Activated gamma-delta T cell treated with Interleukin-2 at 50 U/mL for 16 hours (primary cell): ENCODE results near the gene VPS45.

Experiments used
- DNase-seq: peaks from one replicate; pipeline ENCODE4 v3.0.0-alpha.2; 2020

VPS45 gene

DNA sequence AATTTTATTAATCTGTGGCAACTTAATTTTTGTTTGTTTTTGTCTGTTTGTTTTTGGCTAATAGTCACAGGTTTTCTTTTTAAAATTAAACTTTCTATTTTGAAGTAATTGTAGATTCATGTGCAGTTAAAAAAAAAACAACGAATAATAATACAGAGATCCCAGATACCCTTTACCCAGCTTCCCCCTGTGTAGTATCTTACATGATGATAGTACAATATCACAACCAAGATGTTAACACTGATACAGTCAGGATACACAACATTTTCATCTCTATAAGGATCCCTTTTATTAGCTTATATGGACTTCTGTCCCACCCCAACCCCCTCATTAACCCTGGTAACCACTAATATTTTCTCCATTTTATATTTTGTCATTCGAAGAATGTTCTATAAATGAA is 5.9 kb downstream of the VPS45 start:
- no peak for DNase-seq

DNA sequence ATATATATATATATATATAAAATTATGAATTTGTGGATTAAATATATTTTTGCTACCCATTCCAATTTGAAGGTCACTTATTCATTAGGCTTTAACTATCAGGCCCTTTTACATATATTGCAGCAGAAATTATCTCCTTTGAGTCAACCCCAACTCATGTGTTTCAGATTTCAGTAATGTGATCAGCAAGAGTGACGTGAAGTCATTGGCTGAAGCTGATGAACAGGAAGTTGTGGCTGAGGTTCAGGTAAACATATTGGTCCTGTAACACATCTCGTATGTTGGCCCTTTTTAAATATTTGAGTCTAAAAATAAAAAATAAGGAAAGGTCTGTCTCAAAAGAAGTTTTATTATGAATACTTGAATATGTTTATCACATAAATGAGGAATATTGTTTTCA is 8.5 kb downstream of the VPS45 start:
- DNase-seq = no peak

DNA sequence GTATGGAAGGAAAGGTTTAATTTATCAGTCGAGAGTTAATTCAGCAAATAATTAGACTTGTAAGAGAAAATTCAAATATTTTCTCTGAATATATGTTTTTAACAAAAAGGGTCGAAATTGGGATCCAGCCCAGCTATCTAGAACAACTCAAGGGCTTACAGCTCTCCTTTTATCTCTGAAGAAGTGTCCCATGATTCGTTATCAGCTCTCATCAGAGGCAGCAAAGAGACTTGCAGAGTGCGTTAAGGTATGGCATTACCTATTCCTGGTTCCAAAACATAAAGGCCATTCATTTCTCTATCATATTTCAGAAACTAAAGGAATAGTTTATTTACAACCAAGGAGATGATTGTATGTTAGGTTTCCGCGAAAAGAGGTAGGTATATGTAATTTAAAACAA is 9.4 kb downstream of the VPS45 start:
- no peak for DNase-seq

DNA sequence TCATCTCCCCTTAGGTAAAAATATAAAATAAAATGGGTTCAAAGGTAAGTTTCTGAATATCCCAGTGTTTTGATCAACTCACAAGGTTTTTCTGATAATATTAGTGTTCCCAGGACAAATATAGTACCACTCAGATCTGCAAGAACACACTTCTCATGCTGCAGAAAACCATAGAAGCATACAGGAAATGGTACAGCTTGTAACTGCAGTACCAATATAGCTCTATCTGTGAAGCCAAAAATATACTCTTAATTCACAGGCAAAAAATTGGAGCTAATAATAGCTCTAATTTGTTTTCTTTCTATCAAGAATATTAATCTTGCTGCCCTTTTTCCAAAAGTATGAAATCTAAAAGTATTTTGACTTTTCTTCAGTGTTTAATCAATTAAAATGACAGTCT is 13.2 kb downstream of the VPS45 start:
- DNase-seq = no peak

DNA sequence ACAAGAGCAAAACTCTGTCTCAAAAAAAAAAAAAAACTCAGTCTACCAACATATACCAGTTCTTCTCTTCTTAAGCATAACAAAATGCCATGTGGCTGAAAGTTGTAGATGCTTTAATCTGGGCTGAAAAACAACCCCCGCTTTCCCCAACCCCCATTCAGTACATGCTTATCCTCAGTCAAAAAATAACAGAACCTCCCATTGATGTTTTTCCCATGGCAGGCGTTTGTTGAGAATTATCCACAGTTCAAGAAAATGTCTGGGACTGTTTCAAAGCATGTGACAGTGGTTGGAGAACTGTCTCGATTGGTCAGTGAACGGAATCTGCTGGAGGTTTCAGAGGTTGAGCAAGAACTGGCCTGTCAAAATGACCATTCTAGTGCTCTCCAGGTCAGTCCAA is 14.9 kb downstream of the VPS45 start:
- DNase-seq = no peak

DNA sequence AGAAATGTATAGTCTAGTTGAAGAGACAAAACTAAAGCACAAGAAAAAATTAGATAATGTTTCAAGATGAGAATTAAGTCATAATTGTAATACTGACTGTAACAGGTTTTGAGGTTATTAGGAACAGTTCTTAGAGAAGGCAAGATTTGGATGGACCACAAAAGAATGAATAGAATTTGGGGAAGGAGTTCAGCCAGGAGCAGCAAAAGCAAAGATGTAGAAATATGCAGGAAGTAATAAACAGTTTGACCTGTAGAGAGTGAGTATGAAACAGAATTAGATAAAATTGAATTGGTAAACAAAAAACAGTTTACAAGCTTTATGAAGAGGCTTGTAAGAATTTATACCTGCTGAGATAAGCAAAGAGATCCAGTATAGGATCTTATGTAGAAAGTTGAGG is 16.3 kb downstream of the VPS45 start:
- DNase-seq = no peak

DNA sequence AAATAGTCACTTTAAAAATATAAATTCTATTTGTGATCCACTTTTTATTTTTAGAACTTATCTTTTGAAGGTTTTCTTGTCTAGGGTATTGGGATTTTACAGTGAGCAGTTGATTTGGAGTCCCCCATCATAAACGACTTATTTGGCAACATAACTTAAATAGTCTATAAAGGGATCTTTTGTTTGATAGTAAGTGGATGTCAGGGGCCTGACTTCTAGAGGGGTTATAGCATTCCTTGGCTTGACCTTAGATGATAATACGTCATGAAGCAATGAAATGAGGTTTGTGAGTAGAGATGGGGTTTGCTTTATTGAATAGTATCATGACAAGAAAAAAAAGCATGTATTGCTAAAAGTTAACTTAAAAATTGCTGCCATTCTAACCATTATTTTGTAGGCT is 17.8 kb downstream of the VPS45 start:
- DNase-seq = no peak

DNA sequence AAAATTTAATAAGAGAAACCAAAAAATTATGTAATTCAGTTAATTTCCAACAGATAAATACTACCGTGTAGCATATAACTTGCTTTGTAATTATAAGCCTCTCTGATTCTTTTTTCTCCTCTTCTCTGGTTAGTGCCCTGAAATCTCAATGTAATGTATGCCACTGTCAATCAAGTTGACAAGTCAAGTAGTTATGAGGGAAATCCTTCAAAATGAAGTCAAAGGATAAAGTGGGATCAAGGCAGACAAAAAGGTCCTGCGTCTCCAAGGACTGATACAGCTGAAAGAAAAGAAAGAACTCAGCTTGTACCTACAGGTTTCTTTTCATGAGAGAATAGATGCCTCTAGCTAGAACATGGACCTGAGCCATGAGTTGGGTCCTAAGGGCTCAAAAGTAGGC is 19.8 kb downstream of the VPS45 start:
- no peak for DNase-seq

DNA sequence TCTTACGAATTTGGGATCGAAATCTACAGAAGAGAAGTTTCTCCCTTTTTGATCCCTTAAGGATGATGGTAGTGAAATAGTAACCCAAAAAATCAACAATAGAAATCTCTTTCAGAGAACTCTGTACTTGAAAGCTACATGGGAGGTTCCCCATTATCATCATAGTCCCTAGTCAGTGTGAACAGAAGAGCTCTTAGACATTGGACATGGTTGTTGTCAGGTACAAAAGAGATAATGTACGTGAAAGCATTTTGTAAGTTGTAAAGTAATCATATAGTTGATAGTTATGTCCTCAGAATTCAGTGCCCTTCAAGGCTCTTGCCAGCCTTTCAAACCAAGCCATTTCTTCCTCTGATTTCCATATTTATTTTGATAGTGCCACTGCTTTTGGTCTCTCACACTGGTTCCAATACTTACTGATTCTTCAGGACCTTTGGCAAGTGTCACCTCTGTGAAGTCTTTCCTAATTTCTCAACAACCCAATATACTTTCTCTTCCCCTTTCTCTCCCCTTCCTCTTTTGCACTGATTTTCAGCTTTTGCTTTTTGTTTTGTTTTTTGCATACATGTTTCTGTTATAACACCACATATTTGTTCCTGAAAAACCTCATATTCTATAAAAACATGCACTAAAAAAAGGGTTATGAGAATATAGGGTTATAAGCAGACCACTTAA is 22.4 kb downstream of the VPS45 start:
- DNase-seq = no peak

DNA sequence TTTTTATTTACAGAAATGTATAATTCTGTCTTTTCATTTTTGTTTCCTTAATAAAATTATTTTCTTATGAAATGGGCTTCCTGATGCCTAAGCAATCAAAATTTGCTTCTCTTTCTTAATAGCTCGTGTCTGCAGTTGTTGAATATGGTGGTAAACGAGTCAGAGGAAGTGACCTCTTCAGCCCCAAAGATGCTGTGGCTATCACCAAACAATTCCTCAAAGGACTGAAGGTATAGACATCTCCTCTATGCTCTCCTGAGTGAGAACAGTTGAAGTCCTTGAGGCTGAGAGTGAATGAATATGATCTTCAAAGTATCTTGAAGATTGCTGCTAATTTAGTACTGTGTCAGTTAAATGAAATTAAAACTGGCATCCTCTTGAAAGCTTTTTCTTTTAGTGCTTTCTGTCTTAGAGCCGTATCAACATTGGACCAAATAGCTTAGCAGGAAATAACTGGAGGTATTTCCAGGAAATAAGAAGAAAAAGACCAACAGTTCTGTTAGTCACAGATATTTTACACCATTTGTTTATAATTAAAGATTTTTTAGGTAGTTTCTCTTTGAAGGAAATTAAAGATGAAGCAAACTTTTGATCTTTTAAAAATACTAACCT is 24.7 kb downstream of the VPS45 start:
- no peak for DNase-seq

DNA sequence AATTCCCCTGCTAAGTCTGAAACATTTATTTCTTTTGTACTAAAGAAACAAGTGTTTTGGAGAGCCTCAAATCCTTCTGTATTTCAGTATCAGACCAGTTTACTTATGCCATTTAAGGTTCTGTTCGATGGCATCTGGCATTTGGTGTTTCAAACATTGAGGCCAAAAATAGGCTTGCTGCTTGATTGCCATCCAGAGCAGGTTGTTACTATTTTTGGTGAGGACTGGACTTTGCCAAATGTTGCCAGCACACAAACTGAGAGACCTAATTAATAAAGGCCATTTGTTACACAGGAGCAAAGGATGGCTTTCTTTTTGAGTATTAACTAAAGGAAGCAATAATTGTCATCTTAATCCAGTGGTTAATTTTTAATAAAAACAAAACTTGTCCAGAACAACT is 26.2 kb downstream of the VPS45 start:
- DNase-seq = no peak

DNA sequence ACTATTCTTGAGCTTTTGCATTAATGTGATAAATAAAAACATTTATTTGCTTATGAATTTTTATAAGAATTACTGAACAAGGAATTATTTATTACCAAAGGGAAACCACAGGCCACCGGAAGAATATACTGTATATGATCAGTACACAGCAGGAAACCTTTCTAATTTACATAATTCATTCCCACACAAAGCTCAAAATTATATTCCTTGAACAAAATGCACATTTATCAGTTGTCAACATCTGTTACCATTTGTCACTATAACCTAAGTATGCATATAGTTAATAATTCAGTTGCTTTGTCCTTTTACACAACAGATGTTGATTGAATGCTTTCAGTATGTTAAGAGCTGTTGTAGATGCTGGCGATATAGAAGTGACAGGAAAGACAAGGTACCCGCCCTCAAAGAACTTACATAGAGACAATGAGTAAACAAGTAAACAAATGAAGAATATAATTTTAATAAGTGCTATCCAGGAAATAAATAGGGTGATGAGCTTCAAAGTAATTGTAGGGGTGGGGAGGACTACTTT is 27.2 kb downstream of the VPS45 start:
- no peak for DNase-seq

DNA sequence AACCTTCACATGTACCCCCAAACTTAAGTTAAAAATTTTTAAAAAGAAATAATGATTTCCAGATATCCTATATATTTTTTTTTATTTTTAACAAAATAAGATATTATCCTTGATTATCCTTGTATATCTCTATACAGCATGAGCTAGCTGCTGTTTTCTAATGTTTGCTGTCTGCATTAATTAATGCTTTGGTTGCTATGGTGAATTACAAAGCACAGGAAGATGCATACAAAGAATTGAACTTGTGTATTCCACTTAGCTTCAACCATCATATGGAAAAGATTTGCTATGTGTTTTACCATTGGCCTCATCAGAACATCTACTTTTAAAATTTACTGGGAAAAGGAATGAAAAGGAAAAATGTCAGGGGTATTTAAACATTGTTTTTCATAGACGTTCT is 35.4 kb downstream of the VPS45 start:
- DNase-seq = no peak

DNA sequence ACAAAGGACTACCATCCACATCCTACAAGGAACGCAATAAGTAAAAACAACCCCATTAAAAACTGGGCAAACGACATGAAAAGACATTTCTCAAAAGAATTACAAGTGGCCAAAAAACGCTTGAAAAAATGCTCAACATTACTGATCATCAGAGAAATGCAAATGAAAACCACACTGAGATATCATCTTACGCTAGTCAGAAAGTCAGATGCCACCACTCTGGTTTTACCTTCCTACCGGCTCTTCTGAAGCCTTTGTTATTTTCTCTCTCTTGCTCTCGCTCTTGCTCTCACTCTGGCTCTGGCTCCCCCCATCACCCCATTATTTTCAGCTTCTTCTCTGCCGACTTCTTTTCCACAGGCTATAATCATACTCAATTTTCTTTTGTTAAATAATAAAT is 38.8 kb downstream of the VPS45 start:
- no peak for DNase-seq

DNA sequence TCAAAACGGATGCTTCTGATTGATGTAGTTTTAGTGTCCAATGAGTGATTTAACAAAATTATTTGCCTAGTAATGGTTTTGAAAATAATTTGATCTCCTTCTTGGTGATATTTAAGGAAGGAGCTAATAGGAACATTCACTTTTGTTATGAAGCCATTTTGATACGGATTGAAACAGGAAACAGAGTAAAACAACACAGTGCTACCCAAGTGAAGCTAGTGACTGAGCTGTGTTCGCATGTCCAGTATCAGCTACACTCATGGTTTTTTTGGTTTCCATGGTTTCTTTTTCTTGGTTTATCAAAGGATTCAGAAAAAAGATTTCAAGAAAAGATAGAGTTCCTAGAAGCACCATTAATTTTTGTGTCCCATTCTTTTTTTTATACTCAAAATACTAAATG is 42.0 kb downstream of the VPS45 start:
- no peak for DNase-seq

DNA sequence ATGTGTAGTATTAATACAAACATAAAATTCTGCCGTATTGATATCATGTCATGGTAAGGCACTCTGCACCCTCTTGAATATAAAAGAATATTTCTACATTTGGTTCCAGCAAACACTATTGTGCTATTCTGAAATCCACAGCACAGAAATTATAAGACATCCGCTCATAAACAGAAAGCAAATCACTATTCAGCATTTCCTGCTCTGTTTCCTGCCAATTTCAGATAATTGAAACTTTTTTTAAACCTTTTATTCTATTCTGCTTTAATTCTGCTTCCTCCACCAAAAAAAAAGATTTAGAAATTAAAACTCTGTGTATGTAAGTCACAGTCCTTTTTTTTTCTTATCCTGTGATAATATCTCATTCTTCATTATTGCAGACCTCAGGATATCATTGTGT is 42.5 kb downstream of the VPS45 start:
- no peak for DNase-seq

DNA sequence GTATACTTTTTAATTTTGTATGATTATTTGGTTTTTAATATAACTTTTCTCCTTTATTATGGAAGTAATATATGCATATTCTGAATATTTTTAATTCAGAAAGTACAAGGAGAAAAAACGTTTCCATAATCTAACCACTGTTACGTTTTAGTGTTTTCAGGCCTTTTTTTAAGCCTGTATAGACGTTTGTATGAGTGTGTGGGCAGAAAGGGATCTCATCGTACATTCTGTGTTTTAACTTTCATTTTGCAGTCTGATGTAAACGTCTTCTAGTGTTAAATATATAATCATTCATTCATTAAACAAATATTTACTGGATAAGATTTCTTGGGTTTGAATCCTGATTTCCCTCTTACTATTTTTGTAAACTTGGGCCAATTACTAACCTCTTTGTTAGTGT is 44.1 kb downstream of the VPS45 start:
- no peak for DNase-seq

DNA sequence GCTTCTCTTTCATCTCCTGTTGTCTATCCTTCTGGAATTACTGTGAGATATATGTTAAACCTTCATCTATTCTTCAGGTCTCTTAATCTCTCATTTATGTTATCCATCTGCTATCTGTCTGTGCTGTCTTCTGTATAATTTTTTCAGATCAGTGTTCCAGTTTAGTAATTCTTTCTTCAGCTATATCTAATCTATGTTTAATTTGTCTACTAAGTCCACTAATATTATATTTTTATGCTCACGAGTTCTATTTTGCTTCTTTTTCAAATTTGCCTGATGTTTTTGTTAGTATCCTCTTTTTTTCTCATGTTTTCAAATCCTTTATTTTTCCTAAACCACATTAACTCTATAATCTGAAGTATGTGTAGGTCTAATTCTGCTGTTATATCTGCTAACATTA is 47.5 kb downstream of the VPS45 start:
- DNase-seq = no peak

DNA sequence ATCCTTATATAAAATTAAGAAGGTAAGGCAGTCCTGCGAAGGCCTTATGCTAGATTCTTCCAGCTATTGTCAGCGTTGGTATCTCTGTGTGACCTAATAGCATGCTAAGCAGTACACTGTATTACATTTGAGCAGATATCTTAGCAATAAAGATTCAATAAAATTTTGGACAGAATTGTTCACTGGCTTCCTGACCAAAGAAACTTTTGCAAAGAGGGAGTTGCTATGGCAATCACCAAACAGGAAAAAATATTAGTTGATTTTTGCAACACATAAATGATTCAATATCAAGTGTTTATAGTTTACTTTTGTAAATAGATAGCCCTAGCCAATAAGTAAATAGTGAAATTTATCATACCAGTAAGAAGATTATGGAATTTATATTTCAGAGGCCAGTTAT is 51.1 kb downstream of the VPS45 start:
- DNase-seq = no peak

DNA sequence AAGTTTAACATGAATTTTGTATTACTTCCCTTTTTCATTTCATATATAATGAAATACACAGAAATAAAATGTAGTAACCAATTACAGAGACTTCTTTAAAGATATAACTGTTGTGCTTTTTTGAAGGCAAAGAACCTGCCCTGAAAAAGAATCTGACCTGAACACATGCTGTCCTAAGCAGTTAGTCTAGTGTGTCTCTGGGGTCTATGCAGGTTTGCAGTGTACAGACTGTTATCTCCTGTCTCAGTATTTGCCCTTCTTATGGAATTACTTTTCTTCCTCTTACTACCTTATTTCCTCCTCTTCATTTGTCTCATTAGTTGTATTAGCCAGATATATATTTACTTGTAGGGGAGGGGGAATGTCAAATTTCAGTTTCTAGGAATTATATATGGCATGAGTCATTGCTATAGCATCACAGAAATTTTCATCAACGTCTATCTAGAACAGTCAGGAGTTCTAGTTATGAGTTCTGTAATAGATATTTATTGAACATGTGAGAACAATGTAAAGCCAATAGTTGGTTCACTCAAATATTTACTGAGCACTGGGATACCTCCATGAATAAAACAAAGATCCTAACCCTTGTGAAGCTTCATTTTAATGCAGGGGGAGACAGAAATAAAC is 53.8 kb downstream of the VPS45 start:
- DNase-seq = no peak

DNA sequence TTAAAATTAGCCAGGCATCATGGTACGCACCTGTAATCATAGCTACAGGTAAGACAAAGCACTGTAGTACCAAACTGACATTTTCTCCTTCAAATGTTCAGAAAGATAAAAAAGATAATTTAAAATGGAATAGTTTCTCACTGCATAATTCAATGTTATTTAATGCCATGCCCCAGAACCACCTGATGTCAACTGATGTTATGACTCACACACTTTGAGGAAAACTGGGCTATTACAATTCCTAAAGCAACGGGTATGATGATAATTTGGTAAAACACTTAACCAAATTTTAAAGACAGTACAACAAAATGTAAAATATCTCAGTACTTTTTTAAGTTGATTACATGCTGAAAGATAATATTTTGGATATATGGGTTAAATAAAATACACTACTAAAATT is 59.2 kb downstream of the VPS45 start:
- DNase-seq = no peak

DNA sequence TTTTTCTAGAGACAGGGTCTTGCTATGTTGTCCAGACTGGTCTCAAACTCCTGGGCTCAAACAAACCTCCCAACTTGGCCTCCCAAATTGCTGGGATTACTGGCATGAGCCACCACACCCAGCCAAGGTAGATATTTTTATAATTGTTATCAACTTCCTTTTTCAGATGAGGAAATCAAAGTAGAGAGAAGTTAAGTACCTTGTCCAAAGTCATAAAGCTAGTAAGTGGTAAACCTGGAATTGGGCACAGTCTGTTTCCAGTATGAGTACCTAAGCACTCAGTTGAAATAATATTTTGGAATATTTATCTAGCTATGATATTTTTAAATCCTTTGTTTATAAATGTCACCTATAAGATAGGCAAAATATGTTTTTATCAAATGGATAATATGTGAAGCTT is 59.9 kb downstream of the VPS45 start:
- DNase-seq = no peak

DNA sequence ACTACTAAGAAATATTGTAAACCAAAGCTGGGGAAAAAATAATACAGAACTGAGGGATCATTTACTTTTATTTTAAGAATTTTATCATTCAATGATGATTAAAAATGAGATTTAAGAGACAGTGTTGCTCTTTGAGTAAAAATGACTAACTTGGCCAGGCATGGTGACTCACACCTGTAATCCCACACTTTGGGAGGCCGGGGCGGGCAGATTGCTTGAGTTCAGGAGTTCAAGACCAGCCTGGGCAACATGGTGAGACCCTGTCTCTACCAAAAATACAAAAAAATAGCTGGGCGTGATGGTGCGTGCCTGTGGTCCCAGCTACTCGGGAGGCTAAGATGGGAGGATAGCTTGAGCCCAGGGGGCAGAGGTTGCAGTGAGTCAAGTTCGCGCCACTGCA is 60.3 kb downstream of the VPS45 start:
- DNase-seq = no peak

DNA sequence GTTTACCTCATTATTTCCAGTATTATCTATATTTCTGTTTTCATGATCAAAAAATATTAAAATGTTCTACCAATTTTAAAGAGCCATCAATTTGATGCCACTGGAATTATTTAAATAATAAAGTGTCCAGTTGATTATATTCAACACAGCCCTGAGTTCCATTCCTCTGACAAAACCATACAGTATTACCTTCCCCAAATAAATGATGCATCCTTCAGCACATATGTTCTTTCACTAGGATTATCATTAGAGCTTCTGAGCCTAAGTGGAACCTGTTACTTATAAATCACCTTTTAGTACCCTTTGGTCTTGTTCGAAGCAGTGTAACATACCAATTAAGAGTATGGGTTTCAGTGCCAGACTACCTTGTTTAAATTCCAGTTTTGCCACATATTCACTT is 64.8 kb downstream of the VPS45 start:
- DNase-seq = no peak

DNA sequence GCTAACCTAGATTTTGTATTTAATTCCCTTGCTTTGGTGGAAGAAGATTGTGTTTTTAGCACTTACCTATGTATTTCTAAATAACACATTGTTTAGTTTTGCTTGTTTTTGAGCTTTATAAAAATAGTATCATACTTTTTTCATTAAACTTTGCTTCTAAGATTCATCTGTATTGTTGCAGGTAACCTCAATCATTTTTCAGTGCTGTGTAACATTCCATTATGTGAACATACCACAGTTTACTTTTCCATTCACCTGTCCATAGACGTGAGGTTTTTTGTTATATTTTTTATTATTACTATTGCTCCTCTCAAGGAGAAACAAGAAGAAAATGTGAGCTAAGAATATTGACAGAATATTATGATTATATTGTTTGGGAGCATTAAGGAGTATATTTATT is 67.0 kb downstream of the VPS45 start:
- DNase-seq = no peak
